ENCODE measurements around the gene ZBTB20. TPM values are rescaled to one million over a fixed set of nuclear protein-coding genes. Genes with fewer than 3 reads are reported as not detected.

The ZBTB20 gene
- total and polyA plus RNA-seq, 10 of the 15 experiments (the other 5 are each of a cell fraction or from before 2014, with no cell fraction given): 0.20 to 5.5 (median 2.2) TPM

DNA sequence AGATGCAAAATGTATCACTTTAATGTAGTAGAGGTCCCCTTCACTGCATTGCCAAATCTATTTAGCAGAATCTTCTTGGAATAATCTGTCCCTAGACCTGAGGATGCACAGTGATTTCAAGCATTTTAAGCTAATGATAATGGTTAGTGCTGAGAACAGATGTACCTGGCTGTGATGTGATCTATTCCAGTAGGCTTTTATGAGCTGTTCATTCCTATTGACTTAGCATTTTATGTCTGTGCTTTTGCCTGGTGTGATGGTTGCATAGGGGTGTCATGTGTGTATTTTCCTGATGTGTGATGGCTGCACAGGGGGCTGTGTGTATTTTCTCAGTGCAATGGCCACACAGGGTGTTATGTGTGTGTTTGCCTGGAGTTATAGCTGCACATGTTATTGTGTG lies 580.3 kb downstream of the ZBTB20 start:
- ChIA-PET SMC1A (ENCODE audit: uncharacterized antibody, unreplicated experiment) (interaction anchor here (1.0 kb wide), 1 partner anchor 56 kb away, joined by 3 read pairs; no protein-coding TSS in a partner anchor), RAD21 (ENCODE audit: unreplicated experiment) (no interaction called here), POLR2A (no interaction called here), CTCF (no interaction called here)
- TF ChIP-seq NFXL1 (IDR thresholded peaks at IDR 0.05; ENCODE audit: borderline replicate concordance): no peak
- no peak for TF ChIP-seq TCF3 (IDR thresholded peaks at IDR 0.05; ENCODE audit: borderline replicate concordance, insufficient read depth, low read depth, low read length)
- no peak for TF ChIP-seq KDM1A (IDR thresholded peaks at IDR 0.05; ENCODE audit: borderline replicate concordance)
- TF ChIP-seq SRF (IDR thresholded peaks at IDR 0.05; ENCODE audit: low read depth in 2 of 2, low read length in 2 of 2): no peak
- TF ChIP-seq MXI1 (IDR thresholded peaks at IDR 0.05; ENCODE audit: low read depth, low read length): no peak
- no peak for TF ChIP-seq EED (IDR thresholded peaks at IDR 0.05; ENCODE audit: low read depth)
- no peak for TF ChIP-seq E4F1 (IDR thresholded peaks at IDR 0.05; ENCODE audit: borderline replicate concordance, partially characterized antibody)
- TF ChIP-seq, protein P1, sequence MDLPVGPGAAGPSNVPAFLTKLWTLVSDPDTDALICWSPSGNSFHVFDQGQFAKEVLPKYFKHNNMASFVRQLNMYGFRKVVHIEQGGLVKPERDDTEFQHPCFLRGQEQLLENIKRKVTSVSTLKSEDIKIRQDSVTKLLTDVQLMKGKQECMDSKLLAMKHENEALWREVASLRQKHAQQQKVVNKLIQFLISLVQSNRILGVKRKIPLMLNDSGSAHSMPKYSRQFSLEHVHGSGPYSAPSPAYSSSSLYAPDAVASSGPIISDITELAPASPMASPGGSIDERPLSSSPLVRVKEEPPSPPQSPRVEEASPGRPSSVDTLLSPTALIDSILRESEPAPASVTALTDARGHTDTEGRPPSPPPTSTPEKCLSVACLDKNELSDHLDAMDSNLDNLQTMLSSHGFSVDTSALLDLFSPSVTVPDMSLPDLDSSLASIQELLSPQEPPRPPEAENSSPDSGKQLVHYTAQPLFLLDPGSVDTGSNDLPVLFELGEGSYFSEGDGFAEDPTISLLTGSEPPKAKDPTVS (IDR thresholded peaks at IDR 0.05; ENCODE audit: low read depth, low read length): no peak
- no peak for TF ChIP-seq YY1 (IDR thresholded peaks at IDR 0.05; ENCODE audit: low read depth, low read length)
- no peak for TF ChIP-seq NKRF (conservative IDR thresholded peaks at IDR 0.05)
- TF ChIP-seq JUNB (IDR thresholded peaks at IDR 0.05): no peak
- no peak for TF ChIP-seq ZNF24 (IDR thresholded peaks at IDR 0.05)
- FAIRE-seq (no peak), DNase-seq (ENCODE audit: low read depth, low spot score) (no peak), ATAC-seq (no peak; the same call in 2 of the 3 replicates)
- peaks cover 7% of the 10 kb centered on the region for H3K4me1 ChIP-seq (ENCODE audit: control insufficient read depth, insufficient read depth, low read length)
- no peak overlapping the region for H3K4me3 ChIP-seq
- intact Hi-C loops (cut with micrococcal nuclease; ENCODE audit: unreplicated experiment) (no loop called here), in situ Hi-C loops (cut with MboI) (no loop called here)
- no peaks in the 10 kb centered on the region for H3K9me3 ChIP-seq (replicated peaks; ENCODE audit: control insufficient read depth, insufficient read depth, low read length)
- H3K27me3 ChIP-seq (replicated peaks in 1 of 2; ENCODE audit: control insufficient read depth in 2 of 2, insufficient read depth in 2 of 2, low read length in 1 of 2): no peaks in the 10 kb centered on the region
- H3K79me2 ChIP-seq (ENCODE audit: control insufficient read depth, insufficient read depth, low read length): no peaks in the 10 kb centered on the region
- BruUV-seq (replicated peaks): no TSS peak
- no peaks in the 10 kb centered on the region for H4K20me1 ChIP-seq (ENCODE audit: control insufficient read depth, insufficient read depth)
- H3K4me2 ChIP-seq (ENCODE audit: control insufficient read depth, insufficient read depth): peak overlapping the region; percentile 36; the same call in 1 of the 2 replicates
- no peak overlapping the region for H3K9ac ChIP-seq (ENCODE audit: control insufficient read depth, insufficient read depth, low read length)
- no peaks in the 10 kb centered on the region for H3K36me3 ChIP-seq (ENCODE audit: control insufficient read depth in 2 of 2, insufficient read depth in 2 of 2, low read length in 1 of 2)
- no peak overlapping the region for H2AFZ ChIP-seq (ENCODE audit: control insufficient read depth, low read depth, low read length)
- no peak overlapping the region for H3K27ac ChIP-seq (ENCODE audit: control insufficient read depth, insufficient read depth)
